Activated CD4-positive, alpha-beta memory T cell treated with anti-CD3 and anti-CD28 coated beads for 36 hours (primary cell): ENCODE measurements around the gene HHAT. TPM values are rescaled to one million over a fixed set of nuclear protein-coding genes. Genes with fewer than 3 reads are reported as not detected.
A peak's percentile ranks its signal among the peaks of the same experiment; 100 is the strongest.
"Not testable (repeated sequence)": the region's sequence is repeated elsewhere in the genome, so short reads cannot be mapped to it uniquely, and the experiment has no call there.

ENCODE experiments used
- CTCF ChIA-PET: fragments of 350-600 bp; sonication (Branson Sonifier 250); formaldehyde crosslinking; loops from one replicate; lab custom pipeline; 2021; ENCODE audit warnings: antibody characterized with exemption, inconsistent platforms; lab: Charles Lee
- POLR2A ChIA-PET: fragments of 350-600 bp; sonication (Branson Sonifier 250); formaldehyde crosslinking; loops from one replicate; lab custom pipeline; 2021; ENCODE audit warnings: antibody characterized with exemption; lab: Charles Lee
- DNase-seq: peaks from one replicate; pipeline ENCODE4 v3.0.0-alpha.2; 2020
- H3K27ac Mint-ChIP-seq: one replicate; pipeline ENCODE4 v1.8.0; 2021; ENCODE audit warnings: mixed read lengths
- H3K27me3 Mint-ChIP-seq: one replicate; pipeline ENCODE4 v1.8.0; 2021; ENCODE audit warnings: mixed read lengths
- H3K36me3 Mint-ChIP-seq: one replicate; pipeline ENCODE4 v1.8.0; 2021; ENCODE audit warnings: mixed read lengths
- H3K4me1 Mint-ChIP-seq: one replicate; pipeline ENCODE4 v1.8.0; 2021; ENCODE audit warnings: low read depth, mixed read lengths
- H3K4me3 Mint-ChIP-seq: one replicate; pipeline ENCODE4 v1.8.0; 2021; ENCODE audit warnings: mild to moderate bottlenecking, mixed read lengths
- H3K9me3 Mint-ChIP-seq: one replicate; pipeline ENCODE4 v1.8.0; 2021; ENCODE audit warnings: mixed read lengths
- intact Hi-C: fragments of 100-400 bp; cut with micrococcal nuclease; formaldehyde crosslinking; loops from one replicate; pipeline ENCODE4 v1.15.1; 2023
- total RNA-seq, 2 experiments: library from RNA; stranded (reverse); gene quantifications; one replicate each; pipeline ENCODE4 v1.2.3, GENCODE V29; 2021

Gene HHAT
- total RNA-seq, 2 experiments from 2014 or later = 1.6 to 1.8 TPM

GRCh38 chr1:210646258-210646616 is 317.5 kb downstream of the HHAT start:
- CTCF ChIA-PET = no interaction called here
- no peaks in the 10 kb centered on the region for H3K36me3 Mint-ChIP-seq
- H3K4me3 Mint-ChIP-seq = no peak overlapping the region
- no peaks in the 10 kb centered on the region for H3K4me1 Mint-ChIP-seq
- H3K27ac Mint-ChIP-seq = no peak overlapping the region
- no peaks in the 10 kb centered on the region for H3K27me3 Mint-ChIP-seq
- DNase-seq = no peak
- POLR2A ChIA-PET = no interaction called here
- intact Hi-C loops = no loop called here
- no peaks in the 10 kb centered on the region for H3K9me3 Mint-ChIP-seq

GRCh38 chr1:210647406-210648333 is 319.0 kb downstream of the HHAT start:
- no peak for DNase-seq
- H3K9me3 Mint-ChIP-seq = no peaks in the 10 kb centered on the region
- POLR2A ChIA-PET = no interaction called here
- H3K4me1 Mint-ChIP-seq = no peaks in the 10 kb centered on the region
- H3K27ac Mint-ChIP-seq = no peak overlapping the region
- H3K36me3 Mint-ChIP-seq = no peaks in the 10 kb centered on the region
- intact Hi-C loops = no loop called here
- H3K27me3 Mint-ChIP-seq = no peaks in the 10 kb centered on the region
- no peak overlapping the region for H3K4me3 Mint-ChIP-seq
- CTCF ChIA-PET = no interaction called here

GRCh38 chr1:210648588-210649269 is 320.0 kb downstream of the HHAT start:
- DNase-seq = no peak
- Mint-ChIP-seq H3K4me3 (no peak overlapping the region), H3K9me3 (peaks cover 1% of the 10 kb centered on the region), H3K4me1 (no peaks in the 10 kb centered on the region), H3K36me3 (no peaks in the 10 kb centered on the region), H3K27ac (no peak overlapping the region), H3K27me3 (no peaks in the 10 kb centered on the region)
- CTCF ChIA-PET = no interaction called here
- POLR2A ChIA-PET = no interaction called here
- intact Hi-C loops = no loop called here

- intact Hi-C loops = no loop called here
- no peaks in the 10 kb centered on the region for H3K27me3 Mint-ChIP-seq
- no peaks in the 10 kb centered on the region for H3K4me1 Mint-ChIP-seq
- H3K4me3 Mint-ChIP-seq = no peak overlapping the region
- H3K27ac Mint-ChIP-seq = no peak overlapping the region
- DNase-seq = no peak
- CTCF ChIA-PET = no interaction called here
- H3K9me3 Mint-ChIP-seq = peaks cover 3% of the 10 kb centered on the region
- POLR2A ChIA-PET = no interaction called here
- H3K36me3 Mint-ChIP-seq = no peaks in the 10 kb centered on the region
Observed at GRCh38 chr1:210650403-210650802, 321.7 kb downstream of the HHAT start.

GRCh38 chr1:210652329-210652954 is 323.7 kb downstream of the HHAT start:
- ChIA-PET POLR2A (no interaction called here), CTCF (no interaction called here)
- H3K27me3 Mint-ChIP-seq = no peaks in the 10 kb centered on the region
- H3K4me1 Mint-ChIP-seq = no peaks in the 10 kb centered on the region
- no peak for DNase-seq
- H3K4me3 Mint-ChIP-seq = no peak overlapping the region
- no peaks in the 10 kb centered on the region for H3K36me3 Mint-ChIP-seq
- intact Hi-C loops = no loop called here
- no peak overlapping the region for H3K27ac Mint-ChIP-seq
- peaks cover 3% of the 10 kb centered on the region for H3K9me3 Mint-ChIP-seq

GRCh38 chr1:210653771-210654170 is 325.1 kb downstream of the HHAT start:
- Mint-ChIP-seq H3K9me3 (peaks cover 3% of the 10 kb centered on the region), H3K4me3 (no peak overlapping the region), H3K4me1 (no peaks in the 10 kb centered on the region), H3K27me3 (no peaks in the 10 kb centered on the region), H3K36me3 (no peaks in the 10 kb centered on the region), H3K27ac (no peak overlapping the region)
- intact Hi-C loops = no loop called here
- ChIA-PET POLR2A (no interaction called here), CTCF (no interaction called here)
- no peak for DNase-seq

- no peak overlapping the region for H3K27ac Mint-ChIP-seq
- no peak overlapping the region for H3K4me3 Mint-ChIP-seq
- no peaks in the 10 kb centered on the region for H3K4me1 Mint-ChIP-seq
- DNase-seq = peak; percentile 20
- intact Hi-C loops = no loop called here
- H3K36me3 Mint-ChIP-seq = no peaks in the 10 kb centered on the region
- POLR2A ChIA-PET = no interaction called here
- H3K27me3 Mint-ChIP-seq = no peaks in the 10 kb centered on the region
- CTCF ChIA-PET = no interaction called here
- peaks cover 3% of the 10 kb centered on the region for H3K9me3 Mint-ChIP-seq
Observed at GRCh38 chr1:210654176-210654981, 325.7 kb downstream of the HHAT start.

GRCh38 chr1:210655511-210655910 is 326.8 kb downstream of the HHAT start:
- no peak overlapping the region for H3K27ac Mint-ChIP-seq
- H3K9me3 Mint-ChIP-seq = peaks cover 3% of the 10 kb centered on the region
- no peaks in the 10 kb centered on the region for H3K4me1 Mint-ChIP-seq
- intact Hi-C loops = no loop called here
- DNase-seq = no peak
- CTCF ChIA-PET = no interaction called here
- H3K27me3 Mint-ChIP-seq = no peaks in the 10 kb centered on the region
- H3K4me3 Mint-ChIP-seq = no peak overlapping the region
- H3K36me3 Mint-ChIP-seq = no peaks in the 10 kb centered on the region
- POLR2A ChIA-PET = no interaction called here

- Mint-ChIP-seq H3K4me1 (no peaks in the 10 kb centered on the region), H3K27me3 (no peaks in the 10 kb centered on the region), H3K4me3 (no peak overlapping the region), H3K9me3 (peaks cover 4% of the 10 kb centered on the region), H3K27ac (no peak overlapping the region), H3K36me3 (no peaks in the 10 kb centered on the region)
- POLR2A ChIA-PET = no interaction called here
- intact Hi-C loops = no loop called here
- CTCF ChIA-PET = no interaction called here
- no peak for DNase-seq
Observed at GRCh38 chr1:210657806-210658205, 329.1 kb downstream of the HHAT start.

GRCh38 chr1:210661520-210661919 is 332.8 kb downstream of the HHAT start:
- intact Hi-C loops = not testable (repeated sequence)

GRCh38 chr1:210662291-210663050 is 333.8 kb downstream of the HHAT start:
- H3K27me3 Mint-ChIP-seq = no peaks in the 10 kb centered on the region
- no peak overlapping the region for H3K27ac Mint-ChIP-seq
- H3K36me3 Mint-ChIP-seq = no peaks in the 10 kb centered on the region
- H3K9me3 Mint-ChIP-seq = peaks cover 2% of the 10 kb centered on the region
- intact Hi-C loops = no loop called here
- H3K4me1 Mint-ChIP-seq = peaks cover 3% of the 10 kb centered on the region
- ChIA-PET POLR2A (no interaction called here), CTCF (no interaction called here)
- no peak overlapping the region for H3K4me3 Mint-ChIP-seq
- no peak for DNase-seq

More at GRCh38 chr1:210661520-210661919, 332.8 kb downstream of the HHAT start:
- CTCF ChIA-PET, H3K27me3 Mint-ChIP-seq, H3K9me3 Mint-ChIP-seq, POLR2A ChIA-PET, H3K4me3 Mint-ChIP-seq, H3K4me1 Mint-ChIP-seq, H3K36me3 Mint-ChIP-seq, H3K27ac Mint-ChIP-seq, DNase-seq: not testable (repeated sequence)
